Nephron (organoid): ENCODE results near the gene NCOA5.

Experiments
- H3K27ac Mint-ChIP-seq, 3 experiments: 2 replicates each; pipeline ENCODE4 v1.8.0; 2020; ENCODE audit warnings: mixed read lengths in 3 of 3, mild to moderate bottlenecking in 2 of 3, moderate library complexity in 1 of 3
- H3K27me3 Mint-ChIP-seq: 2 replicates; pipeline ENCODE4 v1.8.0; 2021; ENCODE audit warnings: low read depth, mild to moderate bottlenecking, moderate library complexity, mixed read lengths
- H3K36me3 Mint-ChIP-seq: 2 replicates; pipeline ENCODE4 v1.8.0; 2020; ENCODE audit warnings: low read depth, mixed read lengths
- H3K4me1 Mint-ChIP-seq: 2 replicates; pipeline ENCODE4 v1.8.0; 2020; ENCODE audit warnings: mixed read lengths
- H3K4me3 Mint-ChIP-seq, 3 experiments: 2 replicates each; pipeline ENCODE4 v1.8.0; 2020; ENCODE audit warnings: mild to moderate bottlenecking in 3 of 3, mixed read lengths in 3 of 3, moderate library complexity in 2 of 3
- H3K9me3 Mint-ChIP-seq: 2 replicates; pipeline ENCODE4 v1.8.0; 2020; ENCODE audit warnings: mixed read lengths
- TF ChIP-seq, protein P1 (sequence below), 3 experiments: fragments of 200-600 bp; sonication (generic); IDR thresholded peaks; one replicate each; pipeline ENCODE4 v1.5.0; 2021; ENCODE audit warnings: antibody characterized with exemption in 3 of 3; ENCODE audit not compliant: unreplicated experiment in 3 of 3

NCOA5 gene

DNA sequence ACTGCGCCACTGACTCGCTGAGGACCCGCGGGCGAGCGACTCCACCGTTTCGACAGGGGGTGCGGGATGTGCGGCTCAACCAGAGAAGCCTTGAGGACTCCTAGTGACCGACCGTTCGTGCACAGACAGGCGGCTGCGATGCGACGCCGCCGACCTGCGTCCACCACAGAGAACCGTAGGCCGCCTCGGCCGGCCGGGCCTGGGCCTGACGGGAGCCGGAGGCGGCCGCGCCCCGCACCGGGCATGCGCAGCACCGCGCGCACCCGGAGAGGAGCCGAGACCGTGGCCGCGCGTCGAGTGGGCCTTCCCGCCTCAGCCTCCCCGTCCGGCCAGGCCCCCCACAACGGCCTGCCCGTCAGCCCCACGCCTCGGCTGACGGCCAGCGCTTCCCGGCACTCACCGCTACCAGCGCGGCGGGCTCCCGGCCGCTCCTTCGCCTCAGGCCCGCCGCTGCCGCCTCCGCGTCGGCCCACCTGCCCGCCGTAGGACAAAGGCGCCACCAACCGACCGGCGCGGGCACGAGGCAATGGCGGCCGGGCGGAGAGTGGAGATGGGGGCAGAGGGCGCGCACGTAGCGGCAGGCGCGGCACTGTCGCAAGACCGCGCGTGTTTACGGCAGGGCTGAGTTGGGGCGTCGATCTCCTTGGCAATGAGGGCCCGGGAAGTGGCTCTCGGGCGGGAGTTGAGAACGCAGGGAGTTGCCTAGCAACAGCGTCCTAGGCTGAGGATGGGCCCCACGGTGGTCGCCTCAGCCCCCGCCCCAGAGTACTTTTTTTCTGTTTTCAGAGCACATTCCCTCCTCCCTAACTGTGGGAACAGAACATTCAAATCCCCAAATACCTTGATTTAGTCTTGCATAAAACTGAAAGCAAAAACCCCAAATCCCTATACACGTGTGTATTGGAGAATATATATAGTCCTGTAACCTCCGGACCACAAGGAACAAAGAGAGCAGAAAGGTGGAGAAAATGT is at the start of gene NCOA5:
NCOA5 (minus strand) TSS at position 546 of the 972 bp plus-strand sequence. CDS start 10,538 bp downstream, outside the sequence.
- Mint-ChIP-seq H3K4me1 (peaks cover 40% of the 10 kb centered on the region), H3K27me3 (peaks cover 5% of the 10 kb centered on the region), H3K27ac (peak within 1 kb of the TSS; percentile 61 to 96 (median 94)), H3K36me3 (no peaks in the 10 kb centered on the region), H3K4me3 (peak within 1 kb of the TSS; percentile 89 to 93 (median 91)), H3K9me3 (no peaks in the 10 kb centered on the region)
- TF ChIP-seq, protein P1, sequence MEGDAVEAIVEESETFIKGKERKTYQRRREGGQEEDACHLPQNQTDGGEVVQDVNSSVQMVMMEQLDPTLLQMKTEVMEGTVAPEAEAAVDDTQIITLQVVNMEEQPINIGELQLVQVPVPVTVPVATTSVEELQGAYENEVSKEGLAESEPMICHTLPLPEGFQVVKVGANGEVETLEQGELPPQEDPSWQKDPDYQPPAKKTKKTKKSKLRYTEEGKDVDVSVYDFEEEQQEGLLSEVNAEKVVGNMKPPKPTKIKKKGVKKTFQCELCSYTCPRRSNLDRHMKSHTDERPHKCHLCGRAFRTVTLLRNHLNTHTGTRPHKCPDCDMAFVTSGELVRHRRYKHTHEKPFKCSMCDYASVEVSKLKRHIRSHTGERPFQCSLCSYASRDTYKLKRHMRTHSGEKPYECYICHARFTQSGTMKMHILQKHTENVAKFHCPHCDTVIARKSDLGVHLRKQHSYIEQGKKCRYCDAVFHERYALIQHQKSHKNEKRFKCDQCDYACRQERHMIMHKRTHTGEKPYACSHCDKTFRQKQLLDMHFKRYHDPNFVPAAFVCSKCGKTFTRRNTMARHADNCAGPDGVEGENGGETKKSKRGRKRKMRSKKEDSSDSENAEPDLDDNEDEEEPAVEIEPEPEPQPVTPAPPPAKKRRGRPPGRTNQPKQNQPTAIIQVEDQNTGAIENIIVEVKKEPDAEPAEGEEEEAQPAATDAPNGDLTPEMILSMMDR (IDR thresholded peaks at IDR 0.05; ENCODE audit: unreplicated experiment in 3 of 3) = peak in 1 of 3 experiments; percentile 22

DNA sequence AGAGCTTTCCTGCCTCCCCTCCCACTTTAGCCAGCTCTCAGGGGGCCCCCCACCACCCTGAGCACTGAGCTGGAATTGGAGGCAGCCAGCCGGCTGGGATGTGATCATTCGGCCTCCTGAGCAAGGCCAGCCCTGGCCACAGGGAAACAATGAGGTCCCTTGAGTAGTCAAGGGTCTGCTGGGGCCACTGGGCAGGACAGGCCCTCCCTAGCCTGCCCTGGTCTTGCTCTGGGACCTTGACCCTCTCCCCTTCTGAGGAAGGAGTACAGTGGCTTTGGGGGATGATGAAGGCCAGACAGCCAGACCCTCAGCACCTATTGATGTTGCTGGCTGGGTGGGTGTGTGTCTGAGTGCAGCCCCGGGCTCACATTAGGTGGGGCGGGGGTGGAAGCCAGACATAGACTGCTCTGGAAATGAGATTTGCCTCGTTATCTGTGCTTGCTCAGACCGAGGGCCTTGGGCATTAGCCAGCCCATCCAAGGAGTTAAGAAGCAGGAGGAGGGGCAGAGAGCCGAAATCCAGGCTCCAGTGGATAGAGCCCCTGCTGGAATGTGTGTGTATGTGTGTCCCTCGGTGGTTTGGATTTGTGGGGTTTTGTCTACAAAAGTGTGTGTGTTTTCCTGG is 49.6 kb upstream of the NCOA5 start:
- peaks cover 74% of the 10 kb centered on the region for H3K27me3 Mint-ChIP-seq
- peaks cover 48% of the 10 kb centered on the region for H3K4me1 Mint-ChIP-seq
- no peaks in the 10 kb centered on the region for H3K36me3 Mint-ChIP-seq
- H3K27ac Mint-ChIP-seq = peak overlapping the region in 2 of 3 experiments; percentile 34 to 46
- H3K4me3 Mint-ChIP-seq = peak overlapping the region in 1 of 3 experiments; percentile 4
- no peaks in the 10 kb centered on the region for H3K9me3 Mint-ChIP-seq
- TF ChIP-seq, protein P1 (IDR thresholded peaks at IDR 0.05; ENCODE audit: unreplicated experiment in 3 of 3) = no peak

DNA sequence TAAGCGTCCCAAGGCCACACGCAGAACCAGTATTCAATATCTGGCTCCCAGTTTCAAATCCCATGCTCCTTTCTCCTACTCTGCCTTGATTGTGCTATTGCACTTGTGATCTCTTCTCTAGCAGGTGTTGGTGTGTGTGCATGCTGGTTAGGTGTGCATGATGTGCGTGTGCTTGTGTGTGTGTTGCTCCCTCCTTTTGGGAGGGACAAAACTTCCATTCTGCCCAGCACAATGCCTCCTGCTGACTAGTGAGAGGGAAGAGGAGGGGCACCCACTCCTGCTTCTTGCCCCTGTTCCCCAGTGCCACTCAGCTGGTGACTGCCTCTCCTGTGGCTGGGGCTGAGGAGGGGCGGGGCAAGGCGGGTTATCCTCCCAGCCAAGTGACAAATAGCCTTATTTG is 48.1 kb upstream of the NCOA5 start:
- Mint-ChIP-seq H3K9me3 (no peaks in the 10 kb centered on the region), H3K27ac (no peak overlapping the region), H3K36me3 (no peaks in the 10 kb centered on the region), H3K27me3 (peaks cover 75% of the 10 kb centered on the region), H3K4me3 (no peak overlapping the region), H3K4me1 (peaks cover 52% of the 10 kb centered on the region)
- TF ChIP-seq, protein P1 (IDR thresholded peaks at IDR 0.05; ENCODE audit: unreplicated experiment in 3 of 3) = no peak

DNA sequence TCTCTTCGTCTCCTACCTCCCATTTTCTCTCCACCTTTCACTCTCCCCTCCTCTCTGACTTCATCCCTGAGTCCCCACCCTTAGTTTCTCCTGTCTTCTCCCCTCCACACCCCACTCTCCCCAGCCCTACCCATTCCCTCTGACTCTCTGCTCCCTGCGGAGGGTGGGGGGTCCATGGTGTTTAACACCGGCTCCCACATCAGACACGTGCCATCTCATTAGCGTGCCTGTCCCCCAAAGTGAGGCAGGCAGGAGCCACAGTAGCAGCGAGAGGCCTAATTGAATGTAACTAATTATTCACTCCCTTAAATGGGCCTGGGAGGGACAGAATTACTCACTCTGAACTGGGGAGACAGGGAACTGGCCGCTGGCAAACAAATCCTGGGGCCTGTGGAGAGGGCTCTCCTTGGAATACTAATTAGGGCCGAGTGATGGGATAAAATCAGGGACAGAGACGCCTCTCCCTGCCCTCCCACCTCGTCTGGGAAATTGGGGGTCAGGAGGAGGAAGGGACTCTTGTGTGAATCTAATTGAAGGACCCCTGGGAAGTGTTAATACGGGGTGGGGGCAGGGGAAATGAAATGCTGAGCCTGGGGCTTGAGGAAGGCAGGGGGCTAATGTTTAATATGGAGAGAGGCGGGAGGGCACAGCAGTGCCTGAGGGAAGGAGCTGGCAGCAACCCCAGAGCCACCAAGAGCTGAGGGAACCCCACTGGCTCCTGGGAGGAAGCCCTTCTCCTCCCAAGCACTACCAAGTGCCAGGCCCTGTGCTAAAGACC is 46.3 kb upstream of the NCOA5 start:
- Mint-ChIP-seq H3K27ac (no peak overlapping the region), H3K4me1 (peaks cover 52% of the 10 kb centered on the region), H3K9me3 (no peaks in the 10 kb centered on the region), H3K27me3 (peaks cover 76% of the 10 kb centered on the region), H3K36me3 (no peaks in the 10 kb centered on the region), H3K4me3 (no peak overlapping the region)
- TF ChIP-seq, protein P1 (IDR thresholded peaks at IDR 0.05; ENCODE audit: unreplicated experiment in 3 of 3) = no peak

DNA sequence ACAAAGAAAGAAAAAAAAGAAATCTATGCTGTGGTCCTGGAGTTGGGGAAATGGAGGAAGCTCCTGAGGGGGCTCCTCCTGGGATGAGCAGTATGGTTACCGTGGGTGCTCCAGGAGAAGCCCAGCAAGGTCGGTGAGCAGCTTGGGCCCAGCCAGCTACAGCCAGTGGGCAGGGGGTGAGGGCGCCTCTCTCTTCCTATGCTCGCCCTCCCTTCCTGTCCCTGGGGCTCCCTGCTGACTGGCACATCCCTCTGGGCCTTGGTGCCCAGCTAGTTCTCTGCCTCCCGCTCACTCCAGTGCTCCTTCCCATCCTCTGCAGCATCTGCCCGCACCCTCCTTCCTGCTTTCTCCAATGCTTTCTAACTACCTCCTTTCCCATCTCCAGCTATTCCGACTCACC is 45.0 kb upstream of the NCOA5 start:
- TF ChIP-seq, protein P1 (IDR thresholded peaks at IDR 0.05; ENCODE audit: unreplicated experiment in 3 of 3) = no peak
- Mint-ChIP-seq H3K36me3 (no peaks in the 10 kb centered on the region), H3K4me3 (no peak overlapping the region), H3K9me3 (no peaks in the 10 kb centered on the region), H3K4me1 (peaks cover 50% of the 10 kb centered on the region), H3K27ac (no peak overlapping the region), H3K27me3 (peaks cover 81% of the 10 kb centered on the region)
